Transverse colon (tissue), 3 donors: ENCODE data around the gene CYP4Z1.

Source experiments
- CTCF ChIP-seq, 5 experiments: fragments of 200-600 bp in 3 of 5; fragments of 450-650 bp in 2 of 5; sonication (generic) in 3 of 5; IDR thresholded peaks; 1 replicate in 2 of 5; 2 replicates in 3 of 5; pipeline ENCODE4 v1.5.1; 2016 to 2017; ENCODE audit warnings: antibody characterized with exemption in 5 of 5, inconsistent platforms in 3 of 5, mild to moderate bottlenecking in 2 of 5, moderate library complexity in 1 of 5
- EP300 ChIP-seq: sonication (generic); formaldehyde crosslinking; IDR thresholded peaks from one replicate; pipeline ENCODE4 v1.6.1; 2017; ENCODE audit warnings: antibody characterized with exemption, low read depth
- POLR2A ChIP-seq: fragments of 450-650 bp; IDR thresholded peaks from one replicate; pipeline ENCODE4 v1.6.1; 2016; ENCODE audit warnings: antibody characterized with exemption, mild to moderate bottlenecking, moderate library complexity

GRCh38 chr1:47113178-47113577 is 46.1 kb downstream of the CYP4Z1 start:
- TF ChIP-seq CTCF (IDR thresholded peaks at IDR 0.05) = no peak
- TF ChIP-seq POLR2A = no peak
- TF ChIP-seq EP300 = no peak
